GM19035 (cell line): ENCODE measurements around the gene IL17RA.

Experiments used
- ATAC-seq: cut with Tn5 transposase; IDR thresholded peaks from one replicate; pipeline ENCODE4 v1.9.1; 2021; ENCODE audit not compliant: unreplicated experiment

Gene IL17RA

DNA sequence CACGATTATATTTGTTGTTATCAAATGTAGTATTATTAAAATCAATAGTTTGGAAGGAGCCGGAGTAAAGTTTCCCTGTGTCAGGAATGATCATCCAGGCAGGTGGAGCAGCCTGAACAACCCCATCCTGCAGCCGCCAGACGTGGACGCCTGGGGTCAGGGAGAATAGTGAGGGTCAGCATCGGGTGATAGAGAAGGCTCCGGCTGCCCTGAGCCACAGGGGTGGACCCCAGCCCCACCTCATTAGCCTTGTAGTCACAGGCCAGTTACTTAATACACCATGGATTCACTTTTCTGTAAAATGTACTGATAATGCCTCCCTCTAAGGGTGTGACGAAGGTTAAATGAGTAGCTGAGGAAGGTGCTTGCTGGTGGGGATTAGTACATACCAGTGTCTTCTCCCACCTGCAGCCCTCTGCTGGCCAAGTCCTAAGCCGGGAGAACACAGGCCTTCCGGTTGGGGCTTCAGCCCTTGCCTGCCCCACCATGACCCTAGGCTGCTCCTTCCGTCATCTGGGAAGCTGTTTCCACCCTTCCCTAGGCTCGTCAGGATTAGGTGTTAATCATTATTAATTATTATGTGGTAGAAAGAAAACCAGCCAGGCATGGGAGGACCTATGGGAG, 21.5 kb downstream of the IL17RA start:
- ATAC-seq, result no peak

DNA sequence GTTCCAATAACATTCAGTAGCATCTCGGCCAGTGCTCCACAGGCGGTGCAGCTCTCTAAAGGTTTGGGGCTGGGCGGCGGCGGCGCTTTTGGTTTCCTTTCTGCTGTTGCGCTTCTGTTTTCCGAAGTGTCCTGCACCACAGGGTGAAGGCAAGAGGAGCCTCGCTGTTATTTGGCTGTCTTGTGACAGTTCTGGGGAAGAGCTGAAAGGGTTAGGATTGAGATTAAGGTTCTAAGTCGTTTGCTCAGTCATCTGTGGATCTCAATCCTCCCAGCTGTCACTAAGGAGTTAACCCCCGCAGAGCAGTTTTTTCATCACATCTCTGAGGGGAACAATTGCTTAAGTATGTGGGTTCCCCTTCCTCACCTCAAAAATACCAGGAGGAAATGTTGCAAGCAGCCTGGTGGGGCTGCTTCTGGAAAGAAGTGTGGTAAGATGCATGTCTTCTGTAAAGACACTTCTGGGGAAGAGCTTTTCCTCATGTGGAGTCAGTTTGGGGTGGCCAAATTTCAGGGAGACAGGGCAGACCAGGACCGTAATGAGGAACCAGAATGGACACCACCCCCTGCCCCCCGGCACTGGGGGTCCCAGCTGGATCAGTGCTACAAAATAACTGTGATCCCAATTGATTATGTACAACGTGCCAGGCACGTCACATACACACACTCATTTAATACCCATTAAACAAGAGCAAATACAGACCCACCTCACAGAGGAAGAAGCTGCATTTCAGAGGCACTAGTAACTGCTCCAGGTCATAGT, 22.2 kb downstream of the IL17RA start:
- ATAC-seq, result no peak

DNA sequence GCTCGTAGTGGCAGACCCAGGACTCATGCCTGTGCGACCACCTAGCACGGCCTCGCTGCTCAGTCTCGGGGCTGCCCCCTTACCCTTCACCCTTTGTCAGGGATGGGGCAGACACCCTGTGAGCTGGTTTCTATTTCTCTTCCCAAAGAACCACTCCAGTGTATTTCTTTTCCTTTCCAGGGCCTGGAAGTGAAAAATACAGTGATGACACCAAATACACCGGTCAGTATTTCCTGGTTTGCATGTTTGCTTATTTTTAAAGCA, 22.7 kb downstream of the IL17RA start:
- no peak for ATAC-seq

DNA sequence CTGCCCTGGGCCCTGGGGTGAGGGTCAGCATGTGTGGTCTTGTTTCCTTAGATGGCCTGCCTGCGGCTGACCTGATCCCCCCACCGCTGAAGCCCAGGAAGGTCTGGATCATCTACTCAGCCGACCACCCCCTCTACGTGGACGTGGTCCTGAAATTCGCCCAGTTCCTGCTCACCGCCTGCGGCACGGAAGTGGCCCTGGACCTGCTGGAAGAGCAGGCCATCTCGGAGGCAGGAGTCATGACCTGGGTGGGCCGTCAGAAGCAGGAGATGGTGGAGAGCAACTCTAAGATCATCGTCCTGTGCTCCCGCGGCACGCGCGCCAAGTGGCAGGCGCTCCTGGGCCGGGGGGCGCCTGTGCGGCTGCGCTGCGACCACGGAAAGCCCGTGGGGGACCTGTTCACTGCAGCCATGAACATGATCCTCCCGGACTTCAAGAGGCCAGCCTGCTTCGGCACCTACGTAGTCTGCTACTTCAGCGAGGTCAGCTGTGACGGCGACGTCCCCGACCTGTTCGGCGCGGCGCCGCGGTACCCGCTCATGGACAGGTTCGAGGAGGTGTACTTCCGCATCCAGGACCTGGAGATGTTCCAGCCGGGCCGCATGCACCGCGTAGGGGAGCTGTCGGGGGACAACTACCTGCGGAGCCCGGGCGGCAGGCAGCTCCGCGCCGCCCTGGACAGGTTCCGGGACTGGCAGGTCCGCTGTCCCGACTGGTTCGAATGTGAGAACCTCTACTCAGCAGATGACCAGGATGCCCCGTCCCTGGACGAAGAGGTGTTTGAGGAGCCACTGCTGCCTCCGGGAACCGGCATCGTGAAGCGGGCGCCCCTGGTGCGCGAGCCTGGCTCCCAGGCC, 23.7 kb downstream of the IL17RA start:
- no peak for ATAC-seq

DNA sequence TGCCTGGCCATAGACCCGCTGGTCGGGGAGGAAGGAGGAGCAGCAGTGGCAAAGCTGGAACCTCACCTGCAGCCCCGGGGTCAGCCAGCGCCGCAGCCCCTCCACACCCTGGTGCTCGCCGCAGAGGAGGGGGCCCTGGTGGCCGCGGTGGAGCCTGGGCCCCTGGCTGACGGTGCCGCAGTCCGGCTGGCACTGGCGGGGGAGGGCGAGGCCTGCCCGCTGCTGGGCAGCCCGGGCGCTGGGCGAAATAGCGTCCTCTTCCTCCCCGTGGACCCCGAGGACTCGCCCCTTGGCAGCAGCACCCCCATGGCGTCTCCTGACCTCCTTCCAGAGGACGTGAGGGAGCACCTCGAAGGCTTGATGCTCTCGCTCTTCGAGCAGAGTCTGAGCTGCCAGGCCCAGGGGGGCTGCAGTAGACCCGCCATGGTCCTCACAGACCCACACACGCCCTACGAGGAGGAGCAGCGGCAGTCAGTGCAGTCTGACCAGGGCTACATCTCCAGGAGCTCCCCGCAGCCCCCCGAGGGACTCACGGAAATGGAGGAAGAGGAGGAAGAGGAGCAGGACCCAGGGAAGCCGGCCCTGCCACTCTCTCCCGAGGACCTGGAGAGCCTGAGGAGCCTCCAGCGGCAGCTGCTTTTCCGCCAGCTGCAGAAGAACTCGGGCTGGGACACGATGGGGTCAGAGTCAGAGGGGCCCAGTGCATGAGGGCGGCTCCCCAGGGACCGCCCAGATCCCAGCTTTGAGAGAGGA, 24.5 kb downstream of the IL17RA start:
- no peak for ATAC-seq

DNA sequence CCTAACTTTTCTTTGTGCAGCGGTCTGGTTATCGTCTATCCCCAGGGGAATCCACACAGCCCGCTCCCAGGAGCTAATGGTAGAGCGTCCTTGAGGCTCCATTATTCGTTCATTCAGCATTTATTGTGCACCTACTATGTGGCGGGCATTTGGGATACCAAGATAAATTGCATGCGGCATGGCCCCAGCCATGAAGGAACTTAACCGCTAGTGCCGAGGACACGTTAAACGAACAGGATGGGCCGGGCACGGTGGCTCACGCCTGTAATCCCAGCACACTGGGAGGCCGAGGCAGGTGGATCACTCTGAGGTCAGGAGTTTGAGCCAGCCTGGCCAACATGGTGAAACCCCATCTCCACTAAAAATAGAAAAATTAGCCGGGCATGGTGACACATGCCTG, 25.2 kb downstream of the IL17RA start:
- ATAC-seq, result no peak

DNA sequence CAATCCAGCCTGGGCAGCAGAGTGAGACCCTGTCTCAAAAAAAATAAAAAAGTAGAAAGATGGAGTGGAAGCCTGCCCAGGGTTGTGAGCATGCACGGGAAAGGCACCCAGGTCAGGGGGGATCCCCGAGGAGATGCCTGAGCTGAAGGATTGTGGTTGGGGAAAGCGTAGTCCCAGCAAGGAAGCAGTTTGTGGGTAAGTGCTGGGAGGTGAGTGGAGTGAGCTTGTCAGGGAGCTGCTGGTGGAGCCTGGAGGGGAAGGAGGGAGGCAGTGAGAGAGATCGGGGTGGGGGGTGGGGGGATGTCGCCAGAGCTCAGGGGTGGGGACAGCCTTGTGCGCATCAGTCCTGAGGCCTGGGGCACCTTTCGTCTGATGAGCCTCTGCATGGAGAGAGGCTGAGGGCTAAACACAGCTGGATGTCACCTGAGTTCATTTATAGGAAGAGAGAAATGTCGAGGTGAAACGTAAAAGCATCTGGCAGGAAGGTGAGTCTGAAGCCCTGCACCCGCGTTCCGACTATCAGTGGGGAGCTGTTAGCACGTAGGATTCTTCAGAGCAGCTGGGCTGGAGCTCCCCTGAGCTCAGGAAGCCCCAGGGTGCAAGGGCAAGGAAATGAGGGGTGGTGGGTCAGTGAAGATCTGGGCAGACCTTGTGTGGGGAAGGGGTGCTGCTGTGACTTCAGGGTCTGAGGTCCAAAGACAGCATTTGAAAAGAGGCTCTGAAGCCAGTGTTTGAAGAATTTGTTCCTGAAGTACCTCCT, 26.2 kb downstream of the IL17RA start:
- ATAC-seq, result no peak

DNA sequence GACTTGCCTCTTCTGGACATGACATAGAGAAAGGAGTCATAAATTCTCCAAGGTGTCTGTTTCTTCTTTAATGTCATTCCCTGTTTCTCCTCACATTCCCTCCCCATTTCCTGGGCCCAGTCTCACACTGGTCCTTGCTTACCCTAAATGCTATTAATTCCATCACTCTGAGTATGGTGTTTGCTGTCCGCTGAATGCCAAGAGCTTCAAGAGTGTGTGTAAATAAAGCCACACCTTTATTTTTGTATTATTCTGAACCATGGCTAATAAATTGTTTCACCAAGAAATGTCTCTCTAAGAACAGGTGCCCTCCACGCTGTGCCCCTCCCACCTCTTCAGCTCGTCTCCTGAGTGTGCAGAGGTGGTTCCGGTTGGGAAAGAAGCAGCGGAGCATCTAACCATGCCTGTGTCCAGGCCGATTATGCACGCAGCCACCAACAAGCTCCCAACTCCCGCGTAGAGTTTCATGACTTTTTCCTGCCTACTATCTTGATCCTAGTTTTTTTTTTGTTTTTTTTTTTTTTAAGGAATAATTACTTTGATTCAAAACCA, 27.8 kb downstream of the IL17RA start:
- ATAC-seq, result no peak

DNA sequence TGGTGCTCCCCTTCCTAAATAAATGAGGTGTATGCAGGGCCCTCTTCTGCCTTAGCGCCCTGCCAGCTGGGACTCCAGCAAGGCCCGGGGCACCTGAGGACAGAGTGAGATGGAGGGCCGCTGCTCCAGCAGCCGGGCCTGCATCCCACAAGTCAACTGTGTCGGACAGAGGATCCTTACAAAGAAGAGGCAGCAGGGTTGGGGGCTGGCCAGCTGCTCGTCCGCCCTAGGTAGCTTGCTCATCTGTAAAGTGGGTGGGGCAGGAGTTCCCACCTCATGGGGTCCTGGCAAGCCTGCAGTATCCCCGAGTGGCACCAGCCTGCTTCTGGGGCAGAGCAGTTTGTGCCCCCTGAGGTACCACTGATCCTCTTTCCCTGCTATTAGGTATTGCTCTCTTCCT, 28.8 kb downstream of the IL17RA start:
- ATAC-seq, result no peak

DNA sequence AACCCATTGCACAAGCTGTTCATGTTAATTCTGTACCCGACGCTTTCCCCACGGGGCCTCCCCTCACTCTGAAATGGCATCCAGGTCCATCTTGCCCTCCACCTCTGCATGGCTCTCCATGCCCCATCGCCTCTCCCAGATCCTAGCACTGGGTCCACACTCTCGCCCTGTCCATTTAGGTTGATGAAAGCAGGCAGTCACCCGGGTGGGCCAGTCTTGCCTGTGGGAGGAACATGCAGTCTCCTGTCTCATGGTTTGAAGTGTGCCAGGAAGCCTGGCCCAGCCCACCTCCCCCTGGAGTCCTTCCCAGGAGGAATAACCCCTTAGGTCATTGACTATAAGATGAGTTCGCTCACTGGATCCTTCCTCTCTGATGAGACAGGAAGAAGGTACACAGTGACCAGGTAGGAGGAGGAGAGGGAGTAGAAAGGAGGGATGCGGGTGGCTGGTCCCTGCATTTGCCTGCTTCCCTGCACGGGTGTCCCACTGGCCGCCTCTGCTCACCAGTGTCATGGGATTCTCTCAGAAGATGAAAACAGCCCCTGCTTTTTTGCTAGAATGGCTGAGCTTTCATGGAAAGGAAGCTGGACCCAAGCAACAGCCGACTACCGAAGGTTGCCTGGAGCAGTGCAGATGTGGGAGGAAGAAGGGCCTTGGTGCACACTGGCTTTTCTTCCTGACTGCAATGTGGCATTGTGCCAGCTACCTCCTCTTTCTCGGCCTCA, 29.5 kb downstream of the IL17RA start:
- no peak for ATAC-seq

DNA sequence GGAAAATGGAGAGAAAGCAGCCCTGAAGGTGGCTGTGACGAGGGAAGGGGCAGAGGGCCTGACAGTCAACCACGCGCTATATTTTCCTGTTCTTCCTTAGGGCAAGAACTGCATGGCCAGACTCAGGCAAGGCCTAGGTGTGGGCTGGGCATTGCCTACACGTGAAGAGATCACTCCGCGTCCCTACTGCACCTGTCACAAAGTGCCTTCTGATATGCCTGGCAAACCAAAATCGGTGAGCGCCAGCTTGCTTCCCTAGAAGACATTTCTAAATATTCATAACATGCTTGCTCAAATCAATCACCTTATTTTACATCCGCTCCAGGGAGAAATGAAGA, 30.1 kb downstream of the IL17RA start:
- no peak for ATAC-seq

DNA sequence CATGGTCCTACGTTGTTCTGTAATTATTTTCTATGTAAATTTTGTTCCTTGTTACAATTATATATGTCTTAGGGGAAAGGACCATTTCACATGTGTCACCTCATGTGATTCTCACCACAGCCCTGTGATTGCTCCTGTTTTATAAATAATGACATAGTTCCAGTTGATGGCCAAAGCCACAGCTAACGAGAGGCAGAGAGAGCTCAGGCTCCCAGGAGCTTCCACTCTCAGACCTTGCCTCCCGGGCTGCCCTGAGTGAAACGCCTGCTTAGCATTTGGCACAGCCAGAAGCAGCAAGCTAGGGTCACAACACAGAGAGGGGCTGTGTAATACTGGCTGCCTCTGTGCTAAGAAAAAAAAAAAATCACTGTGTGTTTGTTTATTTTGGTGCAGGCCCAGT, 30.4 kb downstream of the IL17RA start:
- no peak for ATAC-seq

DNA sequence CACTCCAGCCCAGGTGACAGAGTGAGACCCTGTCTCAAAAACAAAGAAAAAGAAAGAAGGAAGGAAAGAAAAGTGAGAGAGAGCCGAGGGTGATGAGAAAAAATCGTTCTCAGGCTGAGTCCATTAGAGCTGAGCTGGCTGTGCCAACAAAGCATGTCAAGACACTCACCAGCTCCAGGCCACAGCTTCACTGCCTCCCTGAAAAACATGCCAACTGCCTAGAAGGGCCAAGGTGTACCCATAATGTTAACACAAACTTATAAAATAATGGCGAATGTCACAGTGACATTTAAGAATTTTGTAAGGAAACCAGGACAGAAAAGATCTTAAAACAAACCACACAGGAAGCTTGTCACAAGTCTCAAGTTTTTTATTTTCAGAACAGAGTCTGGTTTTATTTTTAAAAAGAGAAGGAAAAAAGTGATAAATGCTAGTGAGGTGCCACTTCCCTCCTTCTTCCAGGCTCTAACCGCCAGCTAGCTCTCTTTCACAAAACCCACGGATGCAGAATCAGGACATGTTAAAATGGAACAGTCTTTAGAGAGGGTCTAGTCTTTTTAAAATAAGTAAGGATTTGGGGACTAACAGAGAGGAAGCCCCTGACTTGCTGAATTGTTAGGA, 31.3 kb downstream of the IL17RA start:
- no peak for ATAC-seq

DNA sequence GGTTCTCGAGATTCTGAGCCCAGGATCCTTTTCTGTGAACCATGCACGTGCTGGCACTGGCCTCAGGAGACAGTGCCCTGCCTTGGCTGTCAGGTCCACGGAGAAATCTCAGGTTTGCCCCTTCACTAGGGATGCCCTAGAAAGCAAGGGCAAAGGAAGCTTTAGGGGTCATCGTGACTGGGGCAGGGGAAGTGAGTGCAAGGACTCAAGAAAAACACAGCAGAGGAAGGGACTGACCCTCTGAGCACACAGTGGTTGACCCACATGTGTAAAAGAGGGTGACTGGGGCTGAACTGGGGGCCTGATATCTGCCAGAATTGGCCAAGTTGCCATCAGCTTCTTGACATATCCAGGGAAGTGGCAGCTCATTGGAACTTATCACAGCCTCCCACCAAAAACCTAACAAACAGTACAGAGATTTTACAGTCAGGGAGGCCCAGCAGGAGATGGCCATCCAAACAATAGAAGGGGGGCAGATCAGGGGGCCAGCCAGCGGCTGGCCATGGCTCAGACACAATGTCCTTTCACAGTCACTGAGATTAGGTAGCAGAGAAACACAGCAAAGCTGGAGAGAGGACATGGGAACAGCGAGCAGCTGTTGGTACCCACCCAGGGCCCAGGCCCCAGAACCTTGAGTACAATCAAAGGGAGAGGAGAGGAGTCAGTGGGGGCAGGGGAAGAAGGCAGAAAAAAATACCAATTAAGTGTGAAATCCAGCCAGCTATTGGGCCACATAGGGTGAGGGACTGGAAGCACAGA, 32.0 kb downstream of the IL17RA start:
- ATAC-seq, result no peak

DNA sequence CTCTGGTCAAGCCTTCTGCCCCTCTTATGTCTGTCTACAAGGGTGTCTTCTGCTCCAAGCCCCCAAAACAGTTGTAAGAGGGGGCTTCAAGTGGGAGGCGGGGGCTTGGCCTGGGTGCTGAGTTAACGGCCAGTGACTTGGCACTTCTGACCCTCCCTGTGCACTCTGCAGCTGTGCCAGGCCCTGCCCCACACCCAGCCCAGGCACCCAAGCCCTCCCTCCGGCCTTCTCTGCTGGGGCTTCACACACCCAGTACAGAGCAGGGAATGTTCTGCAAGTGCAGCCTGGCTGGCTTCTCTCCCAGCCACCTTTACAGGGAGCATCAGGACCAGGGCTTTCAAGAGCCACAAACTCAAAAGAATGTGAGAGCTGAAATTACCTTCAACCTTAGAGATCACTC, 32.6 kb downstream of the IL17RA start:
- no peak for ATAC-seq

DNA sequence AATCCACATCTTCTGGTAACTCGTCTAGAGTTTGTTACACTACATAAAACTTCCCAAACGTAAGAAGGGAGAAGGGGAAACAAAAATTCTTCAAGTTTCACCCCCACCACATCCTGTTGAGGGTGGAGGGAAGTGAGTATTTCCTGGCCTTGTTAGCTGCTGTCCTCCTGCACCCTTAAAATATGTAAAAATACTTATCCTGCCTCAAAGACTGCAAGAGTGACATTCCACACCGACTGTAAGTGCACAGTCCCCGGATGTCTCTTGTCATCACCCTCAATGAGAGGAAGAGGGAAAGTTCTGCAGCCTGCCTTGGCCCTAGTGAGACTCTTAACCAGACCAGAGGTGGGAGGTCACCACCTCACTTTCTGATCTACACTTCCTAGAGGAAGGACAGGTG, 33.1 kb downstream of the IL17RA start:
- no peak for ATAC-seq

DNA sequence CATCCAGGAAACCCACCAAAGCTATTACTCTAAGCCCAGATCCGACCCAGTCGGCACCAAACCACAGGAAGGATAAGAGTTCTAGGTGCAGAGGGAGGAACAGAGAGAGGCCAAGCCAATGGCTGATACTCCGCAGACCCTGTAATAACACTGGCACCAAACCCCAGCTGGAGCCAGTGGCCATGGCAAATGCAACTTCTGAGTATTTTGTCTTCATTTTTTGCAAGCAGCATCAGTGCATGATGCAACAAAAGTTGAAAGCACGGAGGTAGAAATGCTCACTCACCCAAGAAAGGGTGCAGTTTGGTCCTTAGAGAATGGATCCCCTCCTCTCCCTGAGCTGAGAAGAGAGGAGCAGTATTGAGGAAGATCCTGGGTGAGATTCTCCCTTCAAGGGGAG, 33.5 kb downstream of the IL17RA start:
- no peak for ATAC-seq

DNA sequence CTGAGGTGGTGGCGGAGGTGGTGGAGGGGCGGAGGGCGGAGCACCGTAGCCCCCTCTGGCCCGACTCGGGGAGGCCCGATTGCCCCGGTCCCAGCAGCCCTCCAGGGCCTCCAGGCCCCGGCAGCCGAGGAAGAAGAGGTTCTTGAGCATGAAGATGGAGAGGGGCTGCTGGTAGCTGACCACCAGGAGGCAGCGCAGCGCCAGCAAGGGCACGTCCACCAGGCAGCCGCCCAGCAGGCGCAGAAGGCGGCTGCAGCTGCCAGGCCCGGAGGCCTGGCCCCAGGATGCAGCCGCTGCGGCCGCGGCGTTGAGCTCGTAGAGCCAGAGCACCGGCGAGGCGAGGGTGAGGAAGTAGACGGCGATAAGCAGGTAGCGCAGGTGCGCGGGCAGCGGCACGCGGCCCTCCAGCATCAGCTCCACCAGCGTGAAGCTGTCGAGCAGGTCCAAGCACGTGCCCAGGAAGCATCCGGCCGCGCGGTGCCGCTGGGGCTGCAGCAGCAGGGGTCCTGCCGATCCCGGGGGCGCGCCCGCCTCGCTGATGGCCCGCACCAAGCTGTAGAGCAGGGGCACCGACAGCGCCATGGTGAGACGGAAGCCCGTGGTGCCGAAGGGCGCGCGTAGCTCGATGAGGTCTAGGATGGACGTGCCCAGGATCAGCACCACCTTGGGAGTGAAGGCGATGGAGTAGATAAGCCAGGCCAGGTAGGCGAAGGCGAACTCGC, 34.8 kb downstream of the IL17RA start:
- no peak for ATAC-seq
